SH-SY5Y (cell line): ENCODE measurements around the gene RALA.

Experiments
- GATA2 ChIP-seq: IDR thresholded peaks from 2 replicates; pipeline ENCODE4 v1.6.1; 2011; ENCODE audit warnings: mild to moderate bottlenecking, low read depth, low read length
- GATA3 ChIP-seq: IDR thresholded peaks from 2 replicates; pipeline ENCODE4 v1.6.1; 2011; ENCODE audit warnings: low read depth, mild to moderate bottlenecking, low read length, moderate library complexity

The RALA gene

DNA sequence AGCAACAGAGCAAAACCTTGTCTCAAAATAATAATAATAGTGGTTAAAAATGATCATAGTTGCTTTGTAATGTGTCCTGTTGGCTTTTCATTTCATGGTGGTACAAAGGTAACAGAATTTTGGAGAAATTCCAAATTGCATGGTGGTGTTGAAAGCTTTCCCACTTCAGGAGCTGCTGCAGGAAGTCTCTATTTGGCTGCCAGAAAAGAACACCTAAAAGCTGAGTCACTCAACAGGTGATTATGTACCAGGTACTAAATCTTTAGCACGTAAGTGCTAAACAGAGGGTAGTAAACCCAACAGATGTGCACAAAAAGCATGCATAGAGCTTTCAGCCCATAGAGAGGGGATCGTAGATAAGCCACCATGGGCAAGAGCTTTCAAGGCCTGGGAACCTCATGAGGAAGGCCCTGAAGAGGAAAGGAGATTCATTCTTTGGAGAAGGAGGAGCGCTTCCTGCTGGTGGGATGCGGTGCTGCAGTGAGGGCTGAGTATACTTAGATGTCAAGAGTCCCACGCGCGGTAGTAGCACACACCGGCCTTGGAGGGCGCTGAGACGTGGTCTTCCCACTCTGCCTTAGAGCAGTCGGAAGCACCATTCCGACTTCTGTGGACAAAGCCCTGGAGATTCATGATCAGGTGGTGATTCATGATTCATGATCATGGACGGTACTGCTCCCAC lies 118.7 kb downstream of the RALA start:
- no peak for TF ChIP-seq GATA3

- TF ChIP-seq GATA3 (no peak), GATA2 (no peak)
Observed at GRCh38 chr7:39744620-39745019, 121.2 kb downstream of the RALA start.

GRCh38 chr7:39745320-39745719 lies 121.9 kb downstream of the RALA start:
- TF ChIP-seq GATA2 (no peak), GATA3 (no peak)

GRCh38 chr7:39746103-39746819 lies 122.9 kb downstream of the RALA start:
- no peak for TF ChIP-seq GATA2

DNA sequence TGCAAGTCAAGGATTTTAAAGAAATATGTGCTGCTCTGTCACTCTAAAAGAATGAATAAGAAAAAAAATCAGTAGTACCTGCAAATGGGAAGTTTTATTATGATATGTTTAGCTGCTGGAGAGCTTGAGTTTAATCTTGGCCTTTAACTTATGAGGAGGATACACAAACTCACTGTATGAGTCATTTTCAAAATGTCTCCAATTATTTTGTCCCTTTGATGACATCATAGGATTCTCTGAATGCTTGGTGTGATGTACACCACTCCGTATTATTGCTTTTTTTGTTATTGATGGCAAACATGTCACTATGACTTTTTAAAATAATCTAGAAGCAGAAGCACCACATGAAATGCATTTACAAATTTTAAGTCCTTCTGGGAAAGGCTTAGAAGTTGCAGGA lies 125.8 kb downstream of the RALA start:
- TF ChIP-seq GATA2 (no peak), GATA3 (no peak)

GRCh38 chr7:39749717-39750116 lies 126.3 kb downstream of the RALA start:
- no peak for TF ChIP-seq GATA2
- TF ChIP-seq GATA3 = no peak

DNA sequence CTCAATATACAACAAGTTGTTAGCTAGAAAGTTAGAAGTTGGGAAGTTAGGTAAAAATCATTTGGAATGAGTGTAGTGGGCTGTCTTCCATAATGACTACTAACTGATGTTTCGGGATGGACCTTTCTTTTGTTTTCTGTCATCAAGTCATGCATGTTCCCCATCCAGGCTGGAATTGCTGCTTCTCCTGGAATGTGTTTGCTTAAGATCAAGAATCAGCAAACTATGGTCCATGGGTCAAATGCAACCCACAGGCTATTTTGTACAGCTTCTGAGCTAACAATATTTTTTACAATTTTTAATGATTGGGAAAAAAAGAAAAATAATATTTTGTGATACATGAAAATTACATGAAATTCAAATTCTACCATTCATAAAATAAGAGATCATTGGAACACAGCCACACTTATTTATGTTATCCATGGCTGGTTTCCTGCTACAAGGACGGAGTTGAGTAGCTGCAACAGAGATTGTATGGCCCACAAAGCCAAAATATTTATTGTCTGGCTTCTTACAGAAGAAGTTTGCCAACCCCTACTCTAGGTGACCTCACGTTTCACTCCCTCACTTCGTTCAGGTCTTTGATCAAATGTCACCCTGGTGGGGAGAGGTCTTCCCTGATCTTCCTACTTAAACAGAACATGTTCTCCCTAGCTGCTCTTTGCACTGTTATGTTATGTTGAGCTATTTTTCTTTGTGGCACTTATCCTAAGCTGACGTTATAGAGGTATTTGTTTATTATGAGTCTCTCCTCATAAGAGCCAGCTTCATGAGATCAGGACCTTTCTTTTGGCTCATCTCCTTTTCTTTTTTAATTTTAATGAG lies 127.1 kb downstream of the RALA start:
- TF ChIP-seq GATA3 = no peak
- no peak for TF ChIP-seq GATA2

DNA sequence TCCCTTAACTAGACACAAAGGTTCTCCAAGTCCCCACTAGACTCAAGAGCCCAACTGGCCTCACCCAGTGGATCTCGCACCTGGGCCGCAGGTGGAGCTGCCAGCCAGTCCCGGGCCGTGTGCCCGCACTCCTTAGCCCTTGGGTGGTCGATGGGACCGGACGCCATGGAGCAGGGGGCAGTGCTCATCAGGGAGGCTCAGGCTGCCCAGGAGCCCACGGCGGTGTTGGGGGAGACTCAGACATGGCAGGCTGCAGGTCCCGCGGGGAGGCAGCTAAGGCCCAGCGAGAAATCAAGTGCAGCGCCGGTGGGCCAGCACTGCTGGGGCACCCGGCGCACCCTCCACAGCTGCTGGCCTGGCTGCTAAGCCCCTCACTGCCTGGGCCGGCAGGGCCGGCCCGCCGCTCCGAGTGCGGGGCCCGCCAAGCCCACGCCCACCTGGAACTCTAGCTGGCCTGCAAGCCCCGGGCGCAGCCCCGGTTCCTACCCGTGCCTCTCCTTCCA lies 130.5 kb downstream of the RALA start:
- TF ChIP-seq GATA2 = no peak
- TF ChIP-seq GATA3 = no peak

DNA sequence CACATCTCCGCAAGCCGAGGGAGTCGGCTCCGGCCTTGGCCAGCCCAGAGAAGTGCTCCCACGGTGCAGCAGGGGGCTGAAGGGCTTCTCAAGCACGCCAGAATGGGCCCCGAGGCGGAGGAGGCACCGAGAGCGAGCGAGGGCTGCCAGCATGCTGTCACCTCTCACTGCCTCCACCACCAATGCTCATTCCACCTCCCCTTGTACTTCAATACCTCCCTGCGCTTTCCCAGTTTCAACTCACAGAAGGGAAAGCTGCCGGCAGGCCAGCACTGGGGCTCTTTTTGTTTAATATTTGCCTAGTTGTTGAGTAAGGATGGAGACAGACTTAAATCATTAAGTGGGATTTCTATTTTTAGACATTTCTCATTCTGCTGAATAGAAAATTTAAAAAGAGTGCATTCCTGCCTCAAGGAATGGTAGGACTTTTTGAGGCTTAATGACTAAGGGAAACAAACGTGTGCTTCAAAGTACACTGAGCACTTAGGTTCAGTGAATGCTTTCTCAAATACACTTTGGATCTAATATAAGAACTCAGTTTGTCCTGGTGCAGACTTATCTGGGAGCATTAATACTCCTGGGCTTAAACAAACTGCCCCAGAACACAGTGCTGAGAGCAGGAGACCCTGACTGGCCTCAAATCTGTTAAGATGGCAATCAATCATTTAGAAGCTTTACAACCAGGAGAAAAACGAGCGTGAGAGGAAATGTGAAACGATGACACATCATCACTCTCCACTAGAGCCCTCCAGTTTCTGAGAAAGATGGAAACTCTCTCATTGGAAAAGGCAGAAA lies 131.2 kb downstream of the RALA start:
- TF ChIP-seq GATA3 (no peak), GATA2 (no peak)

DNA sequence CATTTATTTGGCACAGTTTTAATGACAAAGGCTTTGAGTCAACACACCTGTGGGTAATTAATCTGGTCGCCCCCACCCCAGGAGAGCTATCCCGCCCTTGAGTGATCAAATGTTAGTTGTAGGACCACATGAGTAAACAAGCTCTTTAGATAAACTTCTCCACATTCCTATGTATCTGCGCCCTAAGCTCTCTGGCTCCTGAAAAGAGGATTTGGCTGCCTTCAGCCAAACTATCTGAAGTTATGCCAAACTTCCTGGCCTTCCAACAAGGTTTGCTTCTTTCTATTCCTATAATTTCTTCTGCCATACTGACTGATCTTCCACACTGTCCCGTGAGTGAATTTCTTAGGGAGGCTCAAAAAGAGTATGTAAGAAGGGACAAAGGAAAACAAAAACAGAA lies 134.2 kb downstream of the RALA start:
- TF ChIP-seq GATA3 = no peak
- TF ChIP-seq GATA2 = no peak
